ENCODE measurements around the gene TCIRG1.

DNA sequence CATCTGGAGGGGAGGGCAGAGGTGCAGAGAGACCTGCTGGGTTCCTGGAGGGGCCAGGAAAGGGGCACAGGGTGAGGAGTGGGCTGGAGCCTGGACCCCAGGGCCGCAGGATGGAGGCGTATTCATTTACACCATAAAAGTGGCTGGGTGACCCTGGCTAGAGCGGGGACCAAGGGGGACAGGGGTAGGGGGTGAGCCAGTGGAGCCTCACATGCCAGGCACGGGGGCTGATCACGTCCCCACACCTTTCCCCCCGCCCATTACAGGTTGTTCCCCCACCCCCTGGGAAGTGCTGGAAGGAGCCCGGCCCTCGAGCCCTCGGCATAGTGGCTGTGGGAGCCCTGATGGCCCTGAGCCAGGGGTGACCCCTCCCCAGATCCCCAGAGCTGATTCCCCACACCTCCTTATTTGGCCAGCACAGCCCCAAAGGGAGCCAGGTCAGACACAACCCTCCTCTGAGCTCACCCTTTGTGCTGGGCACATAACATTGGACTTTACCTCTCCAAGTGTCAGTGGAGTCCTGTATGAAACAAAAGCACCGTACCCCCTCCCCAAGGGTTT is 781 bp downstream of the TCIRG1 start:
- TF ChIP-seq, protein P1, sequence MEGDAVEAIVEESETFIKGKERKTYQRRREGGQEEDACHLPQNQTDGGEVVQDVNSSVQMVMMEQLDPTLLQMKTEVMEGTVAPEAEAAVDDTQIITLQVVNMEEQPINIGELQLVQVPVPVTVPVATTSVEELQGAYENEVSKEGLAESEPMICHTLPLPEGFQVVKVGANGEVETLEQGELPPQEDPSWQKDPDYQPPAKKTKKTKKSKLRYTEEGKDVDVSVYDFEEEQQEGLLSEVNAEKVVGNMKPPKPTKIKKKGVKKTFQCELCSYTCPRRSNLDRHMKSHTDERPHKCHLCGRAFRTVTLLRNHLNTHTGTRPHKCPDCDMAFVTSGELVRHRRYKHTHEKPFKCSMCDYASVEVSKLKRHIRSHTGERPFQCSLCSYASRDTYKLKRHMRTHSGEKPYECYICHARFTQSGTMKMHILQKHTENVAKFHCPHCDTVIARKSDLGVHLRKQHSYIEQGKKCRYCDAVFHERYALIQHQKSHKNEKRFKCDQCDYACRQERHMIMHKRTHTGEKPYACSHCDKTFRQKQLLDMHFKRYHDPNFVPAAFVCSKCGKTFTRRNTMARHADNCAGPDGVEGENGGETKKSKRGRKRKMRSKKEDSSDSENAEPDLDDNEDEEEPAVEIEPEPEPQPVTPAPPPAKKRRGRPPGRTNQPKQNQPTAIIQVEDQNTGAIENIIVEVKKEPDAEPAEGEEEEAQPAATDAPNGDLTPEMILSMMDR (conservative IDR thresholded peaks at IDR 0.05; ENCODE audit: low read length) = no peak
- no peak for TF ChIP-seq EZH2phosphoT487 (IDR thresholded peaks at IDR 0.05; ENCODE audit: borderline replicate concordance, low read depth, low read length)

Data from OCI-LY7 (cell line).